GM21529 (cell line): ENCODE results near the gene KCNMA1.
"Not testable (repeated sequence)": the region's sequence is repeated elsewhere in the genome, so short reads cannot be mapped to it uniquely, and the experiment has no call there.

Experiments used
- ATAC-seq: cut with Tn5 transposase; IDR thresholded peaks from one replicate; pipeline ENCODE4 v1.9.1; 2021; ENCODE audit not compliant: unreplicated experiment

The KCNMA1 gene

GRCh38 chr10:77608281-77608680 lies 29.3 kb downstream of the KCNMA1 start:
- ATAC-seq = no peak

GRCh38 chr10:77606751-77607150 lies 30.9 kb downstream of the KCNMA1 start:
- ATAC-seq = no peak

GRCh38 chr10:77605466-77605865 lies 32.1 kb downstream of the KCNMA1 start:
- ATAC-seq = no peak

- ATAC-seq = no peak
Measured at GRCh38 chr10:77604941-77605351, 32.7 kb downstream of the KCNMA1 start.

GRCh38 chr10:77604063-77604462 lies 33.5 kb downstream of the KCNMA1 start:
- peak; percentile 41 for ATAC-seq

GRCh38 chr10:77603534-77603927 lies 34.1 kb downstream of the KCNMA1 start:
- peak; percentile 60 for ATAC-seq

GRCh38 chr10:77602913-77603533 lies 34.6 kb downstream of the KCNMA1 start:
- ATAC-seq = no peak

- ATAC-seq = no peak
Measured at GRCh38 chr10:77602231-77602912, 35.2 kb downstream of the KCNMA1 start.

GRCh38 chr10:77601488-77601887 lies 36.1 kb downstream of the KCNMA1 start:
- ATAC-seq = no peak

GRCh38 chr10:77600640-77601039 lies 37.0 kb downstream of the KCNMA1 start:
- ATAC-seq = no peak

GRCh38 chr10:77599651-77600050 lies 38.0 kb downstream of the KCNMA1 start:
- no peak for ATAC-seq

GRCh38 chr10:77598606-77599005 lies 39.0 kb downstream of the KCNMA1 start:
- ATAC-seq = no peak

GRCh38 chr10:77597560-77597959 lies 40.0 kb downstream of the KCNMA1 start:
- ATAC-seq = no peak

GRCh38 chr10:77594471-77594783 lies 43.2 kb downstream of the KCNMA1 start:
- no peak for ATAC-seq

GRCh38 chr10:77593771-77594470 lies 43.7 kb downstream of the KCNMA1 start:
- no peak for ATAC-seq

GRCh38 chr10:77592946-77593636 lies 44.5 kb downstream of the KCNMA1 start:
- ATAC-seq = no peak

- no peak for ATAC-seq
Measured at GRCh38 chr10:77592510-77592909, 45.1 kb downstream of the KCNMA1 start.

GRCh38 chr10:77591238-77591880 lies 46.2 kb downstream of the KCNMA1 start:
- no peak for ATAC-seq

- no peak for ATAC-seq
Measured at GRCh38 chr10:77590344-77591237, 47.0 kb downstream of the KCNMA1 start.

- not testable (repeated sequence) for ATAC-seq
Measured at GRCh38 chr10:77589703-77590102, 47.9 kb downstream of the KCNMA1 start.
